HepG2 (cell line): ENCODE measurements around the gene NACC2. TPM values are rescaled to one million over a fixed set of nuclear protein-coding genes. Genes with fewer than 3 reads are reported as not detected.
A peak's percentile ranks its signal among the peaks of the same experiment; 100 is the strongest.

Experiments used
- AKAP8 ChIP-seq: sonication (generic); formaldehyde crosslinking; IDR thresholded peaks from 2 replicates; pipeline ENCODE4 v1.5.1; 2020; ENCODE audit warnings: mild to moderate bottlenecking, missing genetic modification reagents
- CTCF ChIP-seq: sonication (generic); formaldehyde crosslinking; IDR thresholded peaks from 2 replicates; pipeline ENCODE4 v1.5.0; 2020; ENCODE audit warnings: mild to moderate bottlenecking, missing genetic modification reagents, moderate library complexity
- FOXA3 ChIP-seq: IDR thresholded peaks from 2 replicates; pipeline ENCODE4 v1.6.1; 2016; ENCODE audit warnings: missing genetic modification reagents, missing compliant biosample characterization
- HES4 ChIP-seq: sonication (generic); formaldehyde crosslinking; IDR thresholded peaks from 2 replicates; pipeline ENCODE4 v1.9.0; 2021; ENCODE audit warnings: mild to moderate bottlenecking, missing genetic modification reagents, borderline replicate concordance
- IKZF5 ChIP-seq: IDR thresholded peaks from 2 replicates; pipeline ENCODE4 v1.6.1; 2018; ENCODE audit warnings: missing genetic modification reagents, mild to moderate bottlenecking, missing compliant biosample characterization
- IRF2 ChIP-seq: IDR thresholded peaks from 2 replicates; pipeline ENCODE4 v1.6.1; 2018; ENCODE audit warnings: missing genetic modification reagents, missing compliant biosample characterization
- MIER2 ChIP-seq: IDR thresholded peaks from 2 replicates; pipeline ENCODE4 v1.6.1; 2016; ENCODE audit warnings: missing biosample characterization, missing genetic modification reagents
- MYC ChIP-seq: sonication (generic); formaldehyde crosslinking; IDR thresholded peaks from 2 replicates; pipeline ENCODE4 v1.9.0; 2021; ENCODE audit warnings: missing genetic modification reagents, borderline replicate concordance
- RBFOX2 ChIP-seq: fragments of 200-400 bp; formaldehyde crosslinking; IDR thresholded peaks from 2 replicates; pipeline ENCODE4 v1.6.1; 2017; ENCODE audit warnings: low read depth, mild to moderate bottlenecking, low read length
- RXRA ChIP-seq: sonication (generic); formaldehyde crosslinking; IDR thresholded peaks from 2 replicates; pipeline ENCODE4 v1.5.1; 2020; ENCODE audit warnings: missing genetic modification reagents
- SMAD9 ChIP-seq: sonication (generic); formaldehyde crosslinking; IDR thresholded peaks from 2 replicates; pipeline ENCODE4 v1.5.1; 2020; ENCODE audit warnings: mild to moderate bottlenecking, missing genetic modification reagents
- SP5 ChIP-seq: IDR thresholded peaks from 2 replicates; pipeline ENCODE4 v1.6.1; 2016; ENCODE audit warnings: low read depth, borderline replicate concordance
- UBTF ChIP-seq: sonication (generic); formaldehyde crosslinking; IDR thresholded peaks from 2 replicates; pipeline ENCODE4 v1.4.0; 2020; ENCODE audit warnings: mild to moderate bottlenecking, missing genetic modification reagents
- ZNF232 ChIP-seq: sonication (generic); formaldehyde crosslinking; IDR thresholded peaks from 2 replicates; pipeline ENCODE4 v1.4.0; 2020; ENCODE audit warnings: missing genetic modification reagents, borderline replicate concordance
- ZNF331 ChIP-seq: sonication (generic); formaldehyde crosslinking; IDR thresholded peaks from 2 replicates; pipeline ENCODE4 v1.4.0; 2020; ENCODE audit warnings: missing genetic modification reagents
- ZNF562 ChIP-seq: sonication (generic); formaldehyde crosslinking; IDR thresholded peaks from 2 replicates; pipeline ENCODE4 v1.8.0; 2022; ENCODE audit warnings: missing genetic modification reagents, borderline replicate concordance
- ZNF672 ChIP-seq: sonication (generic); formaldehyde crosslinking; IDR thresholded peaks from 2 replicates; pipeline ENCODE4 v1.8.1; 2022; ENCODE audit warnings: missing genetic modification reagents
- ZNF687 ChIP-seq: sonication (generic); formaldehyde crosslinking; IDR thresholded peaks from 2 replicates; pipeline ENCODE4 v1.5.1; 2020; ENCODE audit warnings: mild to moderate bottlenecking, missing genetic modification reagents, moderate library complexity
- ZNF766 ChIP-seq: sonication (generic); formaldehyde crosslinking; IDR thresholded peaks from 2 replicates; pipeline ENCODE4 v1.5.0; 2020; ENCODE audit warnings: missing genetic modification reagents, borderline replicate concordance
- polyA plus RNA-seq, 8 experiments: library from polyadenylated mRNA; depleted of rRNA in 3 of 8; stranded (reverse) in 7 of 8; unstranded in 1 of 8; fragments of >200 nt; fragmentation: Illumina TruSeq in 4 of 8; extraction: Trizol in 4 of 8; gene quantifications; 2 replicates each; pipeline versions ENCODE4 v1.2.1 to v1.2.3, GENCODE V29; 2011 to 2016; ENCODE audit warnings: low read depth in 4 of 8, missing spikeins in 1 of 8, mixed read lengths in 1 of 8; ENCODE audit not compliant: insufficient read depth in 1 of 8
- total RNA-seq, 5 experiments: library from RNA; depleted of rRNA; stranded (reverse); fragments of >200 nt; fragmentation: Illumina TruSeq; extraction: Trizol; gene quantifications; 2 replicates each; pipeline ENCODE4 v1.2.3, GENCODE V29; 2016; ENCODE audit warnings: low read depth in 1 of 5

NACC2 gene
- total and polyA plus RNA-seq, 2 of the 13 experiments (the other 11 are each of a cell fraction or from before 2014, with no cell fraction given), result 5.9 to 12.3 TPM

GRCh38 chr9:136122425-136123383 lies 27.6 kb upstream of the NACC2 start (continued):
- 0 out of 2 replicates have a peak, but pooled peaks have one; percentile 31 for TF ChIP-seq SMAD9
- TF ChIP-seq ZNF766, result no peak
- peak; percentile 26; the same call in 1 of the 2 replicates for TF ChIP-seq FOXA3
- TF ChIP-seq ZNF232 (CRISPR knock-in tag), result 0 out of 2 replicates have a peak, but pooled peaks have one; percentile 64
- TF ChIP-seq MYC, result peak; percentile 32; the same call in 1 of the 2 replicates
- TF ChIP-seq IKZF5 (CRISPR knock-in tag), result peak; percentile 35; the same call in 1 of the 2 replicates
- TF ChIP-seq ZNF687 (CRISPR knock-in tag), result peak; percentile 71
- TF ChIP-seq HES4 (CRISPR knock-in tag), result no peak
- no peak for TF ChIP-seq ZNF562 (CRISPR knock-in tag)
- TF ChIP-seq UBTF (CRISPR knock-in tag), result peak; percentile 51; the same call in 1 of the 2 replicates
- no peak for TF ChIP-seq ZNF672 (CRISPR knock-in tag)
- TF ChIP-seq RXRA (CRISPR knock-in tag), result peak; percentile 71; the same call in 1 of the 2 replicates
- TF ChIP-seq ZNF331 (CRISPR knock-in tag), result 0 out of 2 replicates have a peak, but pooled peaks have one; percentile 13
- peak; percentile 73 for TF ChIP-seq IRF2 (CRISPR knock-in tag)
- 0 out of 2 replicates have a peak, but pooled peaks have one; percentile 19 for TF ChIP-seq RBFOX2
- TF ChIP-seq CTCF, result peak; percentile 100
- TF ChIP-seq MIER2 (CRISPR knock-in tag), result peak; percentile 65; the same call in 1 of the 2 replicates
- TF ChIP-seq SP5 (CRISPR knock-in tag), result no peak
- TF ChIP-seq AKAP8 (CRISPR knock-in tag), result peak; percentile 62
